ENCODE data around the gene BTBD7. TPM values are rescaled to one million over a fixed set of nuclear protein-coding genes. Genes with fewer than 3 reads are reported as not detected.
"Not testable (repeated sequence)": the region's sequence is repeated elsewhere in the genome, so short reads cannot be mapped to it uniquely, and the experiment has no call there.

The BTBD7 gene
- total and polyA plus RNA-seq, 8 donors = 5.7 to 99.2 (median 25.6) TPM

DNA sequence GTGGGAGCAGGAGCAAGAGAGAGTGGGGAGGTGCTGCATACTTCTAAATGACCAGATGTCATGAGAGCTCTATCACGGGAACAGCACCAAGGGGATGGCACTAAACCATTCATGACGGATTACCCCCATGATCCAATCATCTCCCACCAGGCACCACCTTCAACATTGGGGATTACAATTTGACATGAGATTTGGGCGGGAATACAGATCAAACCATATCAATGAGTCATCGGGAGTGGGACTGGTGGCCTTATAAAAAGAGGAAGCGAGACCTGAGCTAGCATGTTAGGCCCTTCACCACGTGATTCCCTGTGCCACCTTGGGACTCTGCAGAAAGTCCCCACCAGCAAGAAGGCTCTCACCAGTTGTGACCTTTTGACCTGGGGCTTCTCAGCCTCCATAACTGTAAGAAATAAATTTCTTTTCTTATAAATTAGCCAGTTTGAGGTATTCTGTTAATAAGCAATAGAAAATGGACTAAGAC, 42.9 kb upstream of the BTBD7 start:
- H3K36me3 ChIP-seq = no peaks in the 10 kb centered on the region
- no peak overlapping the region for H3K4me3 ChIP-seq
- WGBS, 5 donors = 80 to 88% (median 86%) methylated on average over 6 of the region's 6 CpGs
- intact Hi-C loops (cut with DNase I; ENCODE audit: low total_unique reads) = no loop called here
- H3K27me3 ChIP-seq = no peaks in the 10 kb centered on the region
- H3K4me1 ChIP-seq = no peaks in the 10 kb centered on the region
- no peaks in the 10 kb centered on the region for H3K9me3 ChIP-seq
- TF ChIP-seq EP300 (IDR thresholded peaks at IDR 0.05) = no peak
- TF ChIP-seq, protein P1, sequence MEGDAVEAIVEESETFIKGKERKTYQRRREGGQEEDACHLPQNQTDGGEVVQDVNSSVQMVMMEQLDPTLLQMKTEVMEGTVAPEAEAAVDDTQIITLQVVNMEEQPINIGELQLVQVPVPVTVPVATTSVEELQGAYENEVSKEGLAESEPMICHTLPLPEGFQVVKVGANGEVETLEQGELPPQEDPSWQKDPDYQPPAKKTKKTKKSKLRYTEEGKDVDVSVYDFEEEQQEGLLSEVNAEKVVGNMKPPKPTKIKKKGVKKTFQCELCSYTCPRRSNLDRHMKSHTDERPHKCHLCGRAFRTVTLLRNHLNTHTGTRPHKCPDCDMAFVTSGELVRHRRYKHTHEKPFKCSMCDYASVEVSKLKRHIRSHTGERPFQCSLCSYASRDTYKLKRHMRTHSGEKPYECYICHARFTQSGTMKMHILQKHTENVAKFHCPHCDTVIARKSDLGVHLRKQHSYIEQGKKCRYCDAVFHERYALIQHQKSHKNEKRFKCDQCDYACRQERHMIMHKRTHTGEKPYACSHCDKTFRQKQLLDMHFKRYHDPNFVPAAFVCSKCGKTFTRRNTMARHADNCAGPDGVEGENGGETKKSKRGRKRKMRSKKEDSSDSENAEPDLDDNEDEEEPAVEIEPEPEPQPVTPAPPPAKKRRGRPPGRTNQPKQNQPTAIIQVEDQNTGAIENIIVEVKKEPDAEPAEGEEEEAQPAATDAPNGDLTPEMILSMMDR (IDR thresholded peaks at IDR 0.05) = no peak
- no peak for TF ChIP-seq POLR2AphosphoS5 (IDR thresholded peaks at IDR 0.05)
- no peak for TF ChIP-seq POLR2A (IDR thresholded peaks at IDR 0.05)
- no peak overlapping the region for H3K27ac ChIP-seq
- DNase-seq = peak in 1 of 2 donors; percentile 4

DNA sequence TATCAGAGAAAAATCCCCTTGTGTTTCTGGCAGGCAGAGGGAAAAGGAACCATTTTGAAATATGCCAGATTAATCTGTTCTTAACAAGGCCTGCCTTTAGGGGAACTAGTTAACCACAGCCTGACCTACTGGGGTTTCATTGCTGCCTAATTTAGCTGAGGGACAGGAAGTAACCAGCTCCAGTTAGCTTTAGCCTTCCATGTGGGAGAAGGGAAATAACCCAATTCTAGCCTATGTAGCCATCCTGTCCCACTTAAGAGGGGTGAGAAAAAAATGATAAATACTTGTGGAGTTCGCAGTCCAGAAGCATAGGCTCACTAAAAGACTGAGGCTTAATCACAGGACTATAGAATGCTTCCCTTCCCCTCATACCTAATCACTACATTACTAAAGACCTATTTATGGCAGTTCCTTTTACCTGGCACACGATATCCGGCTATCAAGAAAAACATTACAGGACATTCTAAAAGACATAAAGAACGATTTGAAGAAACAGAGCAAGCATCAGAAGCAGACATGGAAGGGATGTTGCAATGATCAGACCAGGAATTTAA, 37.0 kb upstream of the BTBD7 start:
- Histone ChIP-seq H3K36me3 (no peaks in the 10 kb centered on the region), H3K27me3 (no peaks in the 10 kb centered on the region), H3K9me3 (no peaks in the 10 kb centered on the region), H3K4me3 (no peak overlapping the region), H3K27ac (no peak overlapping the region), H3K4me1 (no peaks in the 10 kb centered on the region)
- intact Hi-C loops (cut with DNase I; ENCODE audit: low total_unique reads) = no loop called here
- 72 to 87% (median 79%) methylated on average over 4 of the region's 4 CpGs for WGBS, 5 donors
- peak in 1 of 2 donors; percentile 12 for DNase-seq
- TF ChIP-seq POLR2AphosphoS5 (IDR thresholded peaks at IDR 0.05) = no peak
- TF ChIP-seq, protein P1 (IDR thresholded peaks at IDR 0.05) = no peak
- no peak for TF ChIP-seq EP300 (IDR thresholded peaks at IDR 0.05)
- TF ChIP-seq POLR2A (IDR thresholded peaks at IDR 0.05) = no peak

DNA sequence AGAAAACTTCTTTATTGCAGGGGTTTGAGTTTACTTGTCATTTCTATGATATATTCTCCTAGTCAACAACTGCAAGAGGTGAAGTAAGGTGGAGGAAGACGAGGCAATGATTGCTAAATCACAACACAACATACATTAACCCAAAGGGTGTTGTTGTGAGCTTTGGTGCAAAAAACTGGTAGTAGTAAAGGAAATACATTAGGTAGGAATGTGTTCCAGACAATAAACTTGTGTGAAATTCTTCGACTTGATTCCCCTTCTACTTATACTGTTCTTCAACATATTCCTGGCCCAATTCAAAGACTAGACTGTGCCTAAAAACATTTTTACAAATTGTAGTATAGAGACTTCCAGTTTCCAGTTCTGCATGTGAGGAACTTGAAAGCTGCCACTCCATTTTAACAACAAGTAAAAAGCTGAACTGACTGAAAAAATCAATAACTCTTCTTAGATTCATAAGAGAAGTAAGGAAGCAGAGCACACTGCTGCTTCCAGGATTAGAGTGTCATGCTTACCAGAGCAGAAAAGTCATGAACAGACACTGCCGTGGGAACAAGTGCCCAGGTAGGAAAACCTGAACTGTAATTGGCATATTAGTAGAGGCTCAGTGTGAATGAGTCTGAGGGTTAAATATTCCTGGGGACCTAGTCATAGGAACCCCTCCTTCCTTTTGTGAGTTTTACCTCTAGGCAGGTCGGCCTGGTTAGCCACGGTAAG, 36.3 kb upstream of the BTBD7 start:
- no peaks in the 10 kb centered on the region for H3K27me3 ChIP-seq
- H3K9me3 ChIP-seq = no peaks in the 10 kb centered on the region
- H3K36me3 ChIP-seq = no peaks in the 10 kb centered on the region
- H3K27ac ChIP-seq = no peak overlapping the region
- intact Hi-C loops (cut with DNase I; ENCODE audit: low total_unique reads) = no loop called here
- DNase-seq = peak in 1 of 2 donors; percentile 2
- TF ChIP-seq EP300 (IDR thresholded peaks at IDR 0.05) (no peak), POLR2AphosphoS5 (IDR thresholded peaks at IDR 0.05) (no peak), POLR2A (IDR thresholded peaks at IDR 0.05) (no peak)
- TF ChIP-seq, protein P1 (IDR thresholded peaks at IDR 0.05) = no peak
- WGBS, 5 donors = 58 to 76% (median 65%) methylated on average over 5 of the region's 5 CpGs
- H3K4me3 ChIP-seq = no peak overlapping the region
- no peaks in the 10 kb centered on the region for H3K4me1 ChIP-seq

DNA sequence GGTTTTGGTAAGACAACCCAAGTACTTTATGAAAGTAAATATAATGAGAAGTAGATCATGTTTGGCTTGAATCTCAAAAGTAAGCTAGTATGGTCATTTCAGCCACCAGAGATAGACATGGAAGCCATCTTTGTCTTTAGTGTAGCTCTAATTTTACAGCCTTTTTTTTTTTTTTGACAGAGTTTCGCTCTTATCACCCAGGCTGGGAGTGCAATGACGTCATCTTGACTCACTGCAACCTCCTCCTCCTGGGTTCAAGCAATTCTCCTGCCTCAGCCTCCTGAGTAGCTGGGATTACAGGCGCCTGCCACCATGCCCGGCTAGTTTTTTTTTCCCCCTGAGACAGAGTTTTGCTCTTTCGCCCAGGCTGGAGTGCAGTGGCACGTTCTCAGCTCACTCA, 22.0 kb upstream of the BTBD7 start:
- H3K36me3 ChIP-seq; H3K4me3 ChIP-seq; H3K27me3 ChIP-seq; DNase-seq; H3K4me1 ChIP-seq; intact Hi-C loops (cut with DNase I; ENCODE audit: low total_unique reads); H3K9me3 ChIP-seq; H3K27ac ChIP-seq: not testable (repeated sequence)
- WGBS, 5 donors = 87 to 90% (median 88%) methylated on average over 6 of the region's 6 CpGs

DNA sequence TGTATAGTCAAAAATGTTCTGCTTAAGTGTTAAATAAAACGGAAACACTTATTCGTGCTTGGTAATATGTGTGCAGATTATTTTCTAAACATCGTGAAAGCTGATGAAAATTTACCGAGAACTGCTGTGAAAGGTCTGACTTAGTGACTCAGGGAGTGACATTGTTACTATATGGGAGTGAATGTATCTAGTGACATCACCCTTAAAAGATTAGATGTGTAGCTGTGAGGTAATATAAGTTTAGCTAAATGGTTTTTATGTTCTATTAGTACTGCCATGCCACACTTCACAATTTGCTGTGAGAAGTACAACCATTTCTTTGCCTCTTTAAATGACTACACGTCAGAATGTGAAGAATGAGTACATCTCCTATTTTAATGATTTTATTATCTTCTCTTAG, 15.5 kb upstream of the BTBD7 start:
- 92 to 95% (median 94%) methylated on average over 5 of the region's 5 CpGs for WGBS, 5 donors

More for the DNA sequence above, 15.5 kb upstream of the BTBD7 start:
- Histone ChIP-seq H3K4me1 (no peaks in the 10 kb centered on the region), H3K9me3 (no peaks in the 10 kb centered on the region), H3K27me3 (no peaks in the 10 kb centered on the region), H3K4me3 (no peak overlapping the region), H3K27ac (no peak overlapping the region), H3K36me3 (no peaks in the 10 kb centered on the region)
- no peak for TF ChIP-seq EP300 (IDR thresholded peaks at IDR 0.05)
- no peak for TF ChIP-seq POLR2A (IDR thresholded peaks at IDR 0.05)
- TF ChIP-seq, protein P1 (IDR thresholded peaks at IDR 0.05) = no peak
- no peak for TF ChIP-seq POLR2AphosphoS5 (IDR thresholded peaks at IDR 0.05)
- DNase-seq = no peak
- intact Hi-C loops (cut with DNase I; ENCODE audit: low total_unique reads) = no loop called here

All from stomach (tissue), 9 donors.